ENCODE measurements around the gene MEG3.

Gene MEG3

DNA sequence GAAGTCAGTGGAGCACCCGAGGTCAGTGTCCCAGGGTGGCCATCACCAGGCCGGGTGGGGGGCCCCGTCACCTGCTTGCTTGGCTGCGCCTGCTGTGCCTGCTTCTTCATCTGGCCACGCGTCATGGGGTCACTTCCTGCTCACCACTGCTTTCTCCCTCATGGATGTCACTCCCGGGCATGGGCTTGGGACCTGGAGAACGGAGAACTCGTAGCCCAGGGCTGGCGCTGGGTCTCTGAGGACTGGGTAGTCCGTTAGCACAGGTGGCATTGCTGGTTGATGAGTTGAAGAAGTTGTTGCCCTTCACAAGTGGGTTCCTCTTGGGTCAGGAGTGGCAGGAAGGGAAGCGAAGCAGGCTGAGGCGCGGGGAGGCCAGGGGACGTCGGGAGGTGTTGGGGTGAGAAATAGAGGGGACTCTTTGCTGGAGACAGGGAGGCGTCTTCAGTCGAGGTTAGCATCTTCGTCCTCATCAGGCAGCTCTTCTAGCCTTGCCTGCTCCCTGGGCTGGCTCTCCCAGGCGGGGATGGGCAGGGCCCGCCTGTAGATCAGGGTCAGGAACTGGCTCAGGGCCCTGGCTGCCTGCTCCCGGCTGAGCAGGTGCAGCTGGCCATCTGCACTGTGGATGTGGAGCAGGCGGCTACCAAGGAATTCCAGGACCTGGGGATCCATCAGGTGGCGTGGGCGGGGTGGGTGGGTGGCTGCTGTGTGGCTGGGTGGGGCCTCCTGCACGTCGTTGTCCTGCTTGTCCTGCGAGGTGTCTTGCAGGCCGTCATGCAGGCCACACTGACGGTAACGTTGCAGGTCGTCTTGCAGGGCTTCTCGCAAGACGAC, 54.6 kb downstream of the MEG3 start:
- DNase-seq = no peak

DNA sequence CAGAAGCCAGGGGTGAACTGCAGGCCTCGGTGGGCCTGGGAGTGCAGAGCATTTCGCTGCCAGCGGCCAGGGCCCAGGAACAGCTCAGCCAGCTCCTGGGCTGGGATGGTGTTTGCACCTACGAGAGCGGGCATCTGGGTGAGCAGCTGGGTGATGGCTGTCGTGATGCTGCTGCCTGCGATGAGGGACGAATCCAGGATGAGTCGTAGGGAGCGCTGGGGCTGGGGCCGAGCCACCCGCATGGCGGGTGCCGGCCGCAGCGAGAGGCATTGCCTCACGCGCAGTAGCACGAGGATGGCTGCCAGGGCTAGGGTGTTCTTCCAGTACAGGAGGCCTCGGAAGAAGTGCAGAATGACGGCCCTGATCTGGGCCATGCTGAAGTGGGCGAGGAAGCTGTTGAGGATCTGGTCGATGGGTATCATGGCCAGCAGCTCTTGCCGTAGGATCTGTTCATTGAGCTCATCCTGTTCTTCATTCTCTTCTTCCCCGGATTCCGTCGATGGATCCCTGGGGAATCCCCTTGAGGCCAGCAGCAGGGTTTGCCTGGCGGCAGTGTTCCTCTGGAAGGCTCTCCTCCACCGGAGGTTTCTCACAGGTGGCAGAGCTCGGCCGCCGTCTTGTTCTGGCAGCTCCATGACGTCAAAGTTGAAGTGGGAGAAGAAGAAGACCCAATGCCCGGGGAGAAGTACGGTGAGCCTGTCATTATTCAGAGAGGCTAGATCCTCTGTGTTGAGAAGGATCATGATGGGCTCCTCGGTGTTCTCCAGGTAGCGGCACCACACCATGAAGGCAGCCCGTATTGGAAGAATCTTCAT, 55.5 kb downstream of the MEG3 start:
- DNase-seq = no peak

DNA sequence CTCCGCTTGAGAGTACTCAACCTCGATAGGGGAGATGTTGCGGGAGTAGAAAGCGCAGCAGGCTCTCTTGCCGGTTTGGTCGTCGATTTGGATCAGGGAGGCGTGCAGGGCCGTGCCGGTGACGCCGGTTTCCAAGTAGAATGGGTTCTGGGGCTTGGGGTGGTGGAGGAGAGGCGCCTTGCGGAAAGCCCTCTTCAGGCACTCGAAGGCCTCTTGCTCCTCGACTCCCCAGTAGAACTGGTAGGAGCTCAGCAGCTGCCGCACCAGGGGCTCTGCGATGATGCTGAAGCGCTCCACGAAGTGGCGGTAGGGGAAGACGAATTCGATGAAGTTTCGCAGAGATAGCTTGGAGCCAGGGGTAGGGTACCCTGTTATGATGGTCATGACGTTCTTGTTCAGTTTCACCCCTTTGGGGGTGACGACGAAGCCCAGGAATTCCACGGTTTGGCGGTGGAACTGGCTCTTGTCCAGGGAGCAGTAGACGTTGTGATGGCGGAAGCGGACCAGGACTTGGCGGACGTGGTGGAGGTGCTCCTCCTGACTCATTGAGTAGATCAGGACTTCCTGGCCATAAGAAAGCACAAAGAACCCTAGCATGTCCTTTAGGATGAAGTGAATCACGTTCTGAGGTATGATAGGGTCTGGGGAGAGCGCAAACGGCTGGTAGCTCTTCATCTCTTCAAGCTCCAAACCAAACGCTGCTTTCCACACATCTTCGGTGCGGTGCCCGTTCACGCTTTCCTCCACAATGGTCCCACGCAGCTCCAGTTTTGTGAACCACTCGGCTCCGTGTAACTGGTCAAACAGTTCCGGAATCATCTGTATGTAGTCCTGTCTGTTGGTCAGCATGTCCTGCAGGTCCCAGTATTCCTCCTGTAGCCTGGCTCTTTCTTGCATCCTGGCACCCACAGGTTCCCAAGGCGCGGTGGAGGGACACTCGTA, 56.4 kb downstream of the MEG3 start:
- no peak for DNase-seq

DNA sequence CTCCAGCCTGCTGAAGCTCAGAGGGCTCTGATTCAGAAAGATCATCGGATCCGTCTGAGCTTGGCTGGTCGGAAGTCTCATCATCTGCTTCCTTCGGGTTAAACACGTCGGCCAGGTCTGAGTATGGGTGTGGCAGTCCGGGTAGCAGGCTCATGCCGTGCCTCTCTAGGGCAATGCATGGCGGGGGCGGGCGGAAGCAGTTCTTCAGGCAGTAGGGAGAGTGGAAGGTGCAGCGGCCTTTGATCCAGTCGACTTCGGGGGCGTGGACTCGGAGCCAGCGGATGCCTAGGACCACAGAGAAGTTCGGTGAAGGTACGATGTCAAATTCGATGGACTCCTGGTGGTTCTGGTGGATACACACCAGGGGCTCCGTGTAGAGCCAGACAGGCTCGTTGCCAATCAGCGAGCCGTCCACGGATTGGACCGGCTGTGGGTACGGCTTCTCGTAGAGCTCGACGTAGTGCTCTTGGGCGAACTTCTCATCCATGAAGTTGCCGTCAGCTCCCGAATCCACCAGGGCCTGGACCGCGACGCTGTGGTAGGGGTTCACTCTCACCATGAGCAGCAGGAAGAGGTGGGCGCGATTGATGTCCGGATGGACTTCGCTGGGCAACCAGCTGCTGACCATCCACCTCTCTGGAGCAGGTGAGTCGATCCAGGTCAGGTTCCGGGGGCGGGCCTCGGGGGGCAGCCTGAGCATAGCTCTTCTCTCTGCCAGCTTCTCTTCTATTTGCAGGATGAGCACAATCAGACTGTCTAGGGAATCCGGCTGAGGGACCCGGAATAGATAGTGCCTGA, 57.3 kb downstream of the MEG3 start:
- DNase-seq = no peak

DNA sequence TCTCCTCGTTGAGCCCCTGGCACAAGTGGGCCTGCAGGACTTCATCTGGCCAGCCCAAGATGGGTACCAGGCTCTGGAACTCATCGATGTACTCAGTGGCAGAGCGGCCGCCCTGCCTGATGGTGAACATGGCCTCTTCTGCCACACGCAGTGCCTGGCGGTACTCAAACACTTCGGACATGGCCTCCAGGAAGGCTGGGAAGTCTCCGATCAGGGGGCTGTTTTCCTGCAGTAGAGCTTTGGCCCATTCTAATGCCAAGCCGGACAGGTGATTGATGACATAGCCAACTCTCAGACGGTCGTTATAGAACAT, 57.8 kb downstream of the MEG3 start:
- no peak for DNase-seq

DNA sequence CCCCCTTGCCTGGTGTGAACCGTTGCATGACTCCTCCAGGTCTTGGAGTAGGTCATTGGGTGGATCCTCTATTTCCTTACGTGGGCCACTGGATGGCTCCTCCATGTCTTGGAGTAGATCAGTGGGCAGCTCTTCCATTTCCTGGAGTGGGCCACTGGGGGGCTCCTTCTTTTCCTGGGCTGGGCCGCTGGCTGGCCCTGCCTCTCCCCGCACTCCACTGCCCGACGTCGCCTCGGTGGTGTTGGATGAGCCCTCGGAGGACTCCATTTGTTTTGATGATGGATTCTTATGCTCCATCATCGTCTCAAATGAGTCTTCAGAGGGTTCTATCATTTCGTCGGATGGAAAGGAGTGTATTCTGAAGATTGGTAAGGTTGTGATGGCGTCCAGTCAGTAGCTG, 58.5 kb downstream of the MEG3 start:
- DNase-seq = no peak

DNA sequence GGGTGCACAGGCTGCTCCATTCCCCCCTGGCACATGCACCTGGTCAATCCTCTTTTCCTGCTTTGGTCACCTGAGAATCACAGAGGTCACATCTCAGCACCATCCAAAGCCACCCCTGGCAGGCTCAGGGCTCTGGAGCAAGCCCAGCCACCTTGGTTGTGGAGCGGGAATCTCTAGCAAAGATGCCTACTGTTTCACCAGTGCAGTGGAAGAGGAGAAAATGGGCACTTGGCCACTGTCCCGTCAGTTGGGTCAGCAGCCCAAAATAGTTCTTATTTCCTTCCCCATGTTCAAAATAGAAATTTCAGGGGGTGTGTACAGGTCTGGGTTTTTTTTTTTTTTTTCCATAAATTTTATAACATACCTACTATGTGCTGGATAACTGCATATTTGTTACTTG, 59.3 kb downstream of the MEG3 start:
- DNase-seq = no peak

DNA sequence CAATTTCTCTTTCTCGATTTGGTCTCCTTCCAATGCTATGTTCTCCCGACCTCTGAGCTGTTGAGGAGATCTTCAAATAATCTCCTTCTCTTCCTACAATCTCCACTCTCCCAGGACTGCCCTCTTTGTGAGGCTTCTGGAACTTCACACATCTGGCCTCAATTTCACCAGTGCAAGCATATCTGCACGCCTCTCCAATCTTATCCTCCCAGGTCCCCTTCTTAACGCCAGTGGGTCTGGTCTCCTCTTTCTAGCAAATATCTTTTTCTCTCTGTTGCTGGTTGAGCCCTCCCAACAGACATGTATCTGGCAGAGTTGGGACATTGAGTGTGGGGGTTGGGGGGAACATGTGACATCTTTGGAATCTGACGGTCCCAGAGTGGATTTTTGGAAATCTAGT, 59.7 kb downstream of the MEG3 start:
- DNase-seq = no peak

DNA sequence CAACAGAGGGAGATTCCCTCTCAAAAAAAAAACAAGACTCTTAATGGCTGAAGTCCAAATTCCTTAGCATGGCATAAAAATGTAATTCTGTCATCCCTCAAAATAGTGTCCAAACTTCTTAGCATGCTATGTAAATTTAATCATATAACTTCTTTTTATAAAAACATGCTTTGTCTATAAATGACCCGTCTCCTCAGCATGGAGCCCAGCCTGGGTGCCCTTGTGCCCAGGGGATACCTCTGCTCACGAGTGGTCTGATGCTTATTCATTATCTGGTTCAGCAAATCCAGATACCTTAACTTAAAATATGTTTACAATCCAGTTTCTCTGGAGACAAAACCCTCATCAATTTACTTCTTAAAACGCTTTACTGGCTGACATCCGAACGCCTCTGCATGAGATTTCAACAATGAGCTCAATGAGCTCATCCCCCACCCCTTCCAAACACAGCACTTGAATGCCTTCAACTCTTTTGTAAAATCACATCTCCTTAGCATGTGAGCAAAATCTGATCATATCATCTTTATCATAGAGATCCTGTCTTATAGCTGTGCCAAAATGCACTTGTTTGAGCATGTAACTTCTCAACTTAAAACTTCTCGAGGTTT, 61.9 kb downstream of the MEG3 start:
- DNase-seq = no peak

DNA sequence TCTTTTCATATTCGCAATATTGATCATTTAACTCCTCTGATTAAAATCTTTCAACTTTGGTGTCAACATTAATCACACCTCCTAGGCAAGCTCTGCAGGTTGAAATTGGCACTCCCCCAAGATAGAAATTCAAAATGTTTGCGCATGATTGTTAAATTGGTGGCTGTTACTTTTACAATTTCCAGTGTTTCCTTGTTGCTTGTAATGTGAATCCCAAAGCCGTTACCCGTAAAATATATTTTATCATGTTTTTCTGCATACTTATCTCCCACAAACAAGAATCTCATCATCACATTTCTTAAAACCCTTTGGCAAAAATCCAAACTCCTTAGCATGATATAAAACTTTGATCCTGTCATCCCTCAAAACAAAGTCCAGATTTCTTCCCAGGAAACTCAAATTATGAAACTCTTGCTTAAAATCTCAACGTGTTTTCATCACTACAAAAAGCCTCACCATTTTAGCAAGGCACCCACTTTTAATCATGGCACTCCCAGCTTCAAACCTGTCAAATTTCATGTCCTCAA, 62.9 kb downstream of the MEG3 start:
- no peak for DNase-seq

DNA sequence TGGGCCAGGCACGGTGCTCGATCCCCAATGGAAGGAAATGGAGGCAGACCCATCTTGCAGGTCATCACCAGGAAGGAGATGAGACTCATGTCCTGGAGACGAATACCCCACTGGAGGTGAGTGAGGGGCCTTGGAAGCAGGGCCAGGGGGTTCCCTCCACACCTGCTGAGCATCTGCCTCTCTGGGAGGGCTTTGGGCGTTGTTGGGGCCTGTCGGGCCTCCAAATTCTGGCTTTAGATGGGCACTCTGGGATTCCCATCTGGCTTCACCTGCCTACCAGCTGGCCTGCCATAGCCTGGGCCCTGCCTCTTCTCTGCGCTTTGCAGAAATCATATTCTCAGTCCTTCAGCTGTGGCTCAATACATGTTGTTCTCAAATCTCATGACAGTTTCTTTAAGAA, 63.7 kb downstream of the MEG3 start:
- DNase-seq = no peak

DNA sequence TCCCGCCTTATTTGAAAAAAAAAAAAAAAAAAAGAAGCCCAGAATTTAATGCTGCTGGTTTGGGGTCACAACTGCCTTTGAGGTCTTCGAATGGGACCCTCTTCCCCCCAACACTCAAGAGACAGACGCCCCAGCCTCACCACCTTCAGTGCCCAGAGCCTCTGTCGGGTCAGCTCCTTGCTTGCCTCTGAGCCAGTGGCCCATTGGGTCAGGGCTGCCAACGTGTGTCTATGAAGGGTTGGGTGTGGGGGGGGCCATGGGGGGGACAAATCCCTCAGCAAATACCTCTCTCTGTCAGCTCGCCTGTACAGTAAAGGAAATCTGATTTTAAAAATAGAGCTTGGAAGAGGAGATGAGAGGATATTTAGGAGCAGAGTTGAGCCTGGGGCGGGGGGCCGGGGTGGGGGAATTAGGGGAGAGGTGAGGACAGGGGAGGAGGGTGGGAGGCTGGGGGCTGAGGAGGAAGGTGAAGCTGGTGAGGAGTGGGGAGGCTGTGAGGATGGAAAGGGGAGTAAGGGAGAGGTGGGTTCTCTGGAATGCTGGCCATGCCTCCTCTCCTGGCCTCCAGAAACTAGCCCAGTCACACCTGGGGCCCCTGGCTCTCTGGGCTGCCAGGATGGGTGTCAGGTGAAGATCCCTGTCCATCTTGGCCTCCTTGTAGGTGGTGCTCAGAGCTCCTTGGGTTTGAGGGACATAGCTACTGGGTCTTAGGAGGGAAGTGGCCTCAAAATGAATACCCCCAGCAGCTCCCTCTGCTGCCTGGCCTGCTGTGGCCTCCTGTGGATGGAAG, 64.3 kb downstream of the MEG3 start:
- DNase-seq = no peak

DNA sequence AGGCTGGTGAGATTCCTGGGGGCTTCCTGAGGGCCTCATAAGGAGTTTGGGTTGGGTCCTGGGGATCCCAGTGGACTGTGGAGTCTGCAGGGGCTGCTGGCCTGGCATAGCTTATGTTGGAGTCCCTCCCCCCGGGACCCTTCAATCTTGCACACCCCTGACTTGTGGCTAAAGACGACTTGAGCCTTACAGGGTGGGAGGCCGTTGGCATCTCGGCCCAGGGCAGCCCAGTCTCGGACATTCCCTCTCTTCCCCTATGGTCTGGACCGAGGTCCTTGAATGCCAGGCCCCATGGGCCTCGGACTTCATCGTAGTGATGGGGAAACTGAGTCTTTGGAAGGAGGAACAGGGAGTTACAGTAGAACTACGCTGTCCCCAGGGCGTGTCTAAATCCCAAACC, 65.1 kb downstream of the MEG3 start:
- DNase-seq = no peak

DNA sequence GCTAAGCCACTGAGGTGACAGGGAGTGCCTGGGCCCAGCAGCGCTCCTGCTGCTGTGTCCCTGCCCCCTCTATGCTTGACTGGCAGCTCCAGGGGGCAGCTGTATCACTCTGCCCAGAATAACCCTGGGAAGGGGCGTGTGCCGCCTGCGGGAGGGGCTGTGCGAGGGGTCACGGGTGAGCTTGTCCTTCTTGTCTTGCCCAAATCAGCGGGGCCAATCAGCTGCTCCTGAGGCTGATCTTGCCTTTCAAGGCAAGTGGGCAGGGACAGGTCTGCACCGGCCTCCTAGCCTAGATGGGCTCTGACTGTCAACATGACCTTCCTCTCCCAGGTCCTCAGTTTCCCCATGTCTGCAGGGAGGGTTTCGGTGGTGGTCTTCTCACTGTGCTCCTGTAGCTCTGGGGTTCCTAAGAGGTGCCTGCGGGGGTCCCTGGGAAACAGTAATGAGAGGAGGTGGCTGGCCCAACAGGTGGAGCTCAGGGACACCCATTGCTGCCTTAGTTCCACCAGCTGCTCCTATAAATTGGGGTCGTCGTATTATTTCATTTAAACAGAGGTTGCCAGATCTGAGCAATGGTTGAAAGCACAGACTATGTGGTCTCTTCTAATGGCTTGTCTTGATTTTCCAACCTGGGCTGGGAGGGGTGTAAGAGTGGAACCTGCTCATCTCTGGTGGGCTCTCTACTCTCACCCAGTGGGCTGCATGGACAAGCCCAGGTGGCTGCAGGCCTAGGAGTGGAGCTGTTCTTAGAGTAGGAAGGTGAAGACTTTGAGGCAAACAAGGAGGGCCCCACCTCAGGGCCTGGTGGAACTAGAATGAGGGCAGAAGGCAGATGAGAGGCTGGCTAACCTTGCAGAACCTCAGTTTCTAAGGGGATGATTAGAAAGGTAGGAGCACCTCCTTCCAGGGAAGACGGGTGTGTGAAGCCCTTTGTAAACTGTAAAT, 65.9 kb downstream of the MEG3 start:
- no peak for DNase-seq

DNA sequence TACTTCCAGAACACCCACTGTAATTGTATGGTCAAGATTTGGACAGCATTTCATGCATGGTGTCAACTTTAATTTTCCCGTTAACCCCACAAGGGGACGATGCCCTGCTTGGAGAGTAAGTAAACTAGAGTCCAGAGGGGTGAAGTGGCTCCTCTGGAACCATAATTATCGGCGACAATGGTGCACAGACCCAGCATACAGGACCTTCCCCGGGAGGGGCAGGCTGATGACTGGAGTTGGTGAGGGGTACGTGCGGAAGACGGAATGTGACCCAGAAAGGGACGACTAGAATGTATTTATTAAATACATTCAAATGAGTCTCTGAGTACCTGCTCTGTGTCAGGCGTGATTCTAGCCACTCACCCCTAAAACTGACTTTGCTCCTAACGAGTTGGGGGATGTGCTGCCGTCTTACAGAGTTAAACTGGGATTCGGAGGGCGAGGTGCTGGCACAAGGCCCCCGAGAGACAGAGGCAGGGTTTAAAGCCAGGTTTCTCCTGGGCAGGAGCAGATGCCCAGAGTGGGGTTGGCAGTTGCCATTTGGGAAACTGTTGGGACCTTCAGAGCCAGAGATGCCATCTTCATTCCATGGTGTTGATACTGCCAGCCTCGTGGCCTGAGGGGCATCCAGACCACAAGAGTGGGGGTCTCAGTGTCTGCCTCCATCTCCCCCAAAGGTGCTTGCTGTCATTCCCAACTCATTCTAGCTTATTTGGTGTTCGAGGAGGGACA, 66.7 kb downstream of the MEG3 start:
- no peak for DNase-seq

DNA sequence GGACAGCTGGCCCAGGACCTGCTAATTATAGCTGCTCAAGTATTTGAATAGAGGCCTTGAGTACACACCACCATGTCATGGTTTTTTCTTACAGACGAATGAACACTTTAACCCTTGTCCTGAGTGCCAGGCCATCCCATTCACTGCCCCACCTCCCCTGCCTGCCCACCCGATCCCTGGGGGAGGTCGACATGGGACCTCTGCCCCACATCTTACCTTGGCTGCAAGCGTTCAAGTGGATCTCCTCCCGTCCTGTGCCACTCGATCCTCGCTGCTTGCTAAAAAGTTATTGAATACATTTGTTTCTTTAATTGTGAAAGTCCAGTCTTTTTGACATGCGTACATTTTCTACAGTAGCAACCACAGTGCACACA, 67.3 kb downstream of the MEG3 start:
- DNase-seq = no peak

DNA sequence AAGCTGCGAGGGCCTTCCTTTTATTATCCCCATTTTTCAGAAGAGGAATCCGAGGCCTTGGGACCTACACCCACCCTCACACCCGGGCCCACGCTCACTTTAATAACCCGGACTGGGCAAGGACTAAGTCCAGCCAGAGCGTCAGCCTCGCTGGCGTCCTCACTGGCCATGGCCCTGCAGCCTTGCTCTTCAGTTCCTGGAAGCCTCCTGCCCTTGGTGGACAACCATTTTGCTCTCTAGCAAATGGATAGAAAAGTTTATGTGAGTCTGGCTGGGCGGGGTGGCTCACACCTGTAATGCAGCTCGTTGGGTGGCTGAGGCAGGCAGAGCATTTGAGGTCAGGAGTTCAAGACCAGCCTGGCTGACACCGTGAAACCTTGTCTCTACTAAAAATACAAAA, 67.8 kb downstream of the MEG3 start:
- DNase-seq = no peak

DNA sequence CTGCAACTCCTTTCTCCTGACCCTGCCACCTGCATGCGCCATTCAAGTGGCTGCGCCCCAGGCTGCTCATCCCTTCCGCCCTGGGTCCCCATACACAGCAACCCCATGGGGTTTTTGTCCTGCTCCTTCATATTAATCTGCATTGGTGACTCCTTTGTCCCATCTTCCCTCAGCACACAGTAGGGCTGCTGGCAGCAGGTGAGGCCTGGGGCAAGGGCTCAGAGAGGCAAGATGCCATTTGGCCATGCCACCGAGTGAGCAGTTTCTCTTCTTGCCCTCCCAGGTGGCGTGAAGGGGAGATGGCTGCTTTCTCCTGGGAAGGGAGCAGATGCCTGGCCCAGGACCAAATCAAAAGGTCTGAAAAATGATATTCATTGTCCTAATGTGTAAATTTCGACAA, 68.5 kb downstream of the MEG3 start:
- no peak for DNase-seq

All from hypothalamus (tissue), 51 donors.